Neutrophil (primary cell): Measurements from ENCODE around the gene CTPS1.

Experiments used
- H3K27ac ChIP-seq: fragments of 200-600 bp; sonication (generic); 2 replicates; pipeline ENCODE4 v1.5.1; 2016; ENCODE audit warnings: mild to moderate bottlenecking, moderate library complexity
- H3K27me3 ChIP-seq: fragments of 200-600 bp; sonication (generic); 2 replicates; pipeline ENCODE4 v1.6.0; 2016; ENCODE audit warnings: mild to moderate bottlenecking
- H3K36me3 ChIP-seq: fragments of 200-600 bp; sonication (generic); 2 replicates; pipeline ENCODE4 v1.5.1; 2017
- H3K4me1 ChIP-seq, 2 experiments: fragments of 200-600 bp in 1 of 2; sonication (generic) in 1 of 2; 1 replicate in 1 of 2; 2 replicates in 1 of 2; pipeline versions ENCODE4 v1.5.1 to v1.6.1; 2013 to 2016; ENCODE audit warnings: low read depth in 1 of 2, low read length in 1 of 2, mild to moderate bottlenecking in 1 of 2, moderate library complexity in 1 of 2; ENCODE audit not compliant: control insufficient read depth in 1 of 2, insufficient read depth in 1 of 2
- H3K4me3 ChIP-seq, 2 experiments: fragments of 200-600 bp in 1 of 2; sonication (generic) in 1 of 2; 1 replicate in 1 of 2; 2 replicates in 1 of 2; pipeline ENCODE4 v1.5.1; 2013 to 2016; ENCODE audit warnings: low read depth in 1 of 2, low read length in 1 of 2, mild to moderate bottlenecking in 1 of 2, moderate library complexity in 1 of 2
- H3K9me3 ChIP-seq: fragments of 200-600 bp; sonication (generic); 2 replicates; pipeline ENCODE4 v1.5.1; 2016
- TF ChIP-seq, protein P1 (sequence below): fragments of 200-600 bp; sonication (generic); IDR thresholded peaks from 2 replicates; pipeline ENCODE4 v1.5.1; 2016; ENCODE audit warnings: antibody characterized with exemption

The CTPS1 gene

GRCh38 chr1:40998668-40999067 lies 19.2 kb downstream of the CTPS1 start:
- Histone ChIP-seq H3K36me3 (peaks cover 17% of the 10 kb centered on the region), H3K27ac (no peak overlapping the region)

GRCh38 chr1:41003127-41003639 lies 23.7 kb downstream of the CTPS1 start:
- no peaks in the 10 kb centered on the region for H3K4me1 ChIP-seq
- TF ChIP-seq, protein P1, sequence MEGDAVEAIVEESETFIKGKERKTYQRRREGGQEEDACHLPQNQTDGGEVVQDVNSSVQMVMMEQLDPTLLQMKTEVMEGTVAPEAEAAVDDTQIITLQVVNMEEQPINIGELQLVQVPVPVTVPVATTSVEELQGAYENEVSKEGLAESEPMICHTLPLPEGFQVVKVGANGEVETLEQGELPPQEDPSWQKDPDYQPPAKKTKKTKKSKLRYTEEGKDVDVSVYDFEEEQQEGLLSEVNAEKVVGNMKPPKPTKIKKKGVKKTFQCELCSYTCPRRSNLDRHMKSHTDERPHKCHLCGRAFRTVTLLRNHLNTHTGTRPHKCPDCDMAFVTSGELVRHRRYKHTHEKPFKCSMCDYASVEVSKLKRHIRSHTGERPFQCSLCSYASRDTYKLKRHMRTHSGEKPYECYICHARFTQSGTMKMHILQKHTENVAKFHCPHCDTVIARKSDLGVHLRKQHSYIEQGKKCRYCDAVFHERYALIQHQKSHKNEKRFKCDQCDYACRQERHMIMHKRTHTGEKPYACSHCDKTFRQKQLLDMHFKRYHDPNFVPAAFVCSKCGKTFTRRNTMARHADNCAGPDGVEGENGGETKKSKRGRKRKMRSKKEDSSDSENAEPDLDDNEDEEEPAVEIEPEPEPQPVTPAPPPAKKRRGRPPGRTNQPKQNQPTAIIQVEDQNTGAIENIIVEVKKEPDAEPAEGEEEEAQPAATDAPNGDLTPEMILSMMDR: no peak
- H3K4me3 ChIP-seq: no peak overlapping the region
- H3K27ac ChIP-seq: no peak overlapping the region
- no peaks in the 10 kb centered on the region for H3K9me3 ChIP-seq
- no peaks in the 10 kb centered on the region for H3K27me3 ChIP-seq
- H3K36me3 ChIP-seq: peaks cover 25% of the 10 kb centered on the region

More at GRCh38 chr1:40998668-40999067, 19.2 kb downstream of the CTPS1 start:
- TF ChIP-seq, protein P1: no peak
- H3K4me1 ChIP-seq: no peaks in the 10 kb centered on the region
- H3K27me3 ChIP-seq: no peaks in the 10 kb centered on the region
- H3K4me3 ChIP-seq: no peak overlapping the region
- H3K9me3 ChIP-seq: no peaks in the 10 kb centered on the region

GRCh38 chr1:41003640-41004220 lies 24.2 kb downstream of the CTPS1 start:
- Histone ChIP-seq H3K27ac (no peak overlapping the region), H3K27me3 (no peaks in the 10 kb centered on the region), H3K36me3 (peaks cover 30% of the 10 kb centered on the region), H3K4me3 (no peak overlapping the region), H3K9me3 (no peaks in the 10 kb centered on the region), H3K4me1 (no peaks in the 10 kb centered on the region)
- TF ChIP-seq, protein P1: no peak

GRCh38 chr1:41005876-41006275 lies 26.4 kb downstream of the CTPS1 start:
- no peaks in the 10 kb centered on the region for H3K9me3 ChIP-seq
- H3K36me3 ChIP-seq: peaks cover 33% of the 10 kb centered on the region
- no peaks in the 10 kb centered on the region for H3K27me3 ChIP-seq
- no peaks in the 10 kb centered on the region for H3K4me1 ChIP-seq
- TF ChIP-seq, protein P1: no peak
- no peak overlapping the region for H3K4me3 ChIP-seq
- no peak overlapping the region for H3K27ac ChIP-seq

GRCh38 chr1:41006942-41007865 lies 27.7 kb downstream of the CTPS1 start:
- Histone ChIP-seq H3K36me3 (peaks cover 33% of the 10 kb centered on the region), H3K27me3 (no peaks in the 10 kb centered on the region), H3K9me3 (no peaks in the 10 kb centered on the region), H3K27ac (no peak overlapping the region), H3K4me3 (no peak overlapping the region), H3K4me1 (peaks cover 4 to 7% of the 10 kb centered on the region in 2 experiments)
- TF ChIP-seq, protein P1: no peak
